G401.6 (cell line): ENCODE data around the gene MAST1.
"Not testable (repeated sequence)": the region's sequence is repeated elsewhere in the genome, so short reads cannot be mapped to it uniquely, and the experiment has no call there.

Experiments used
- FAIRE-seq: peaks from 2 replicates; lab custom pipeline; 2012; peaks lifted over from hg19 to GRCh38; lab: Jason Lieb, UNC

The MAST1 gene

DNA sequence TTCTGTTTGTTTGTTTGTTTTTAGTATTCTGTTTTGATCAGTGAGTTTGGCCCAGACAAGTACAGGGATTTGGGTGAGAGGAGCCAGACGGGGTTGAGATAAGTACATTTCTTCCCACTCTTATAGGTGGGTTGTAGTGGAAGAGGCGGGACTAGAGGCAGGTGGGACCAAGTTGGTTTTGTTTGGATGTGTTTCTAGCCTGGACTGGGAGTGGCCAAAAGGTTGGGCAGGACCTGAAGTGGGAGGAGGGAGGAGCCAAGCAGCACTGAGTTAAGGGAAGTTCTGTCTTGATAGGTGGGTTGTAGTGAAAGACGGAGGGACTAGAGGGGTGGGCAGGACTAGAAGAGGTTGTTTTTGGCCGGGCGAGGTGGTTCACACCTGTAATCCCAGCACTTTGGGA lies 33.9 kb downstream of the MAST1 start:
- FAIRE-seq: no peak

DNA sequence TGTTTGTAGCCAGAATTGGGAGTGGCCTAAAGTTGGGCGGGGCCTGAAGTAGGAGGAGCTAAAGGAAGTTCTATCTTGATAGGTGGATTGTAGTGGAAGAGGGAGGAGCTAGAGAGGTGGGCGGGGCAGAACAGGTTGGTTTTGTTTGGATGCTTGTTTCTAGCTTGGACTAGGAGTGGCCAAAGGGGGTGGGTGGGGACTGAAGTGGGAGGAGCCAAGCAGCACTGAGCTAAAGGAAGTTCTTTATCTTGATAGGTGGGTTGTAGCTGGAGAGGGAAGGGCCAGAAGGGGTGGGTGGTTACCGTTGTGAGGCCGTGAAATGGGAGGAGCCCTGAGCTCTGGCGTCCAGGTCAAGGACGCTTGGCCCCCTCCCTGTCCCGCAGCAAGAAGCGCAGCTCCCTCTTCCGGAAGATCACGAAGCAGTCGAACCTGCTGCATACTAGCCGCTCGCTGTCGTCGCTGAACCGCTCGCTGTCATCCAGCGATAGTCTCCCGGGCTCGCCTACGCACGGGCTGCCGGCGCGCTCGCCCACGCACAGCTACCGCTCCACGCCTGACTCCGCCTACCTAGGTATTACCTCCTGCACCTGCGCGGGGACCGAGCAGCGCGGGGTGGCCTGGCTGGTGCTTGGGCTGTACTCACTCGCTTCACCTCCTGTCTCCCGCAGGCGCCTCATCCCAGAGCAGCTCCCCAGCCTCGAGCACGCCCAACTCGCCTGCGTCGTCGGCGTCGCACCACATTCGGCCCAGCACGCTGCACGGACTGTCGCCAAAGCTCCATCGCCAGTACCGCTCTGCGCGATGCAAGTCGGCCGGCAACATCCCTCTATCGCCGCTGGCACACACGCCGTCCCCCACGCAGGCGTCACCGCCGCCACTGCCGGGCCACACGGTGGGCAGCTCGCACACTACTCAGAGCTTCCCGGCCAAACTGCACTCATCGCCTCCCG lies 34.9 kb downstream of the MAST1 start:
- no peak for FAIRE-seq

DNA sequence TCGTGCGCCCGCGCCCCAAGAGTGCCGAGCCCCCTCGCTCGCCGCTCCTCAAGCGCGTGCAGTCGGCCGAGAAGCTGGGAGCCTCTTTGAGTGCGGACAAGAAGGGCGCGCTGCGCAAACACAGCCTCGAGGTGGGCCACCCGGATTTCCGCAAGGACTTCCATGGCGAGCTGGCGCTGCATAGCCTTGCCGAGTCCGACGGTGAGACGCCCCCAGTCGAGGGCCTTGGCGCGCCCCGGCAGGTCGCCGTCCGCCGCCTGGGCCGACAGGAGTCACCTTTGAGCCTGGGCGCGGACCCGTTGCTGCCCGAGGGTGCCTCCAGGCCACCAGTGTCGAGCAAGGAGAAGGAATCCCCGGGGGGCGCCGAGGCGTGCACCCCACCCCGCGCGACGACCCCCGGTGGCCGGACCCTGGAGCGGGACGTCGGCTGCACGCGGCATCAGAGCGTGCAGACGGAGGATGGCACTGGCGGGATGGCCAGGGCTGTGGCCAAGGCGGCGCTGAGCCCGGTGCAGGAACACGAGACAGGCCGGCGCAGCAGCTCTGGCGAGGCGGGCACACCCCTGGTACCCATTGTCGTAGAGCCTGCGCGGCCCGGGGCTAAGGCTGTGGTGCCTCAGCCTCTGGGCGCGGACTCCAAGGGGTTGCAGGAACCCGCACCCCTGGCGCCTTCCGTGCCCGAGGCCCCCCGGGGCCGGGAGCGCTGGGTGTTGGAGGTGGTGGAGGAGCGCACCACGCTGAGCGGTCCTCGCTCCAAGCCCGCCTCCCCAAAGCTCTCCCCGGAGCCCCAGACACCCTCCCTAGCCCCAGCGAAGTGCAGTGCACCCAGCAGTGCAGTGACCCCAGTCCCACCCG lies 35.8 kb downstream of the MAST1 start:
- FAIRE-seq: no peak

DNA sequence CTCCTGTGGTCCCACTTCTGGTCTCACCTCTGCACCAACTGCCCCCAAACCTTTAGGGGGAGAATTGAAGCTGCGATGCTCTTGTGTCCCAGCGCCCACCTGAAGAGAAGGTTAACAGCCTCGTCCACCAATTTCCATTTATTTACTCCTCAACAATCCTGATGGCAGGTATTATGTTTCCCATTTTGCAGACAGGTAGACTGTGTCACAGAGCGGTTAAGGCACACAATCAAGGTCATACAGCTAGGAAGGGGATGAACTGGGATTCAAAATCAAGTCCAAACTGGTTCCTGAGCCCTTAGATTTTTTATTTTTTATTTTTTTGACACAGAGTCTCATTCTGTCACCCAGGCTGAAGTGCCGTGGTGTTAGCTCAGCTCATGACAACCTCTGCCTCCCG lies 36.8 kb downstream of the MAST1 start:
- no peak for FAIRE-seq

DNA sequence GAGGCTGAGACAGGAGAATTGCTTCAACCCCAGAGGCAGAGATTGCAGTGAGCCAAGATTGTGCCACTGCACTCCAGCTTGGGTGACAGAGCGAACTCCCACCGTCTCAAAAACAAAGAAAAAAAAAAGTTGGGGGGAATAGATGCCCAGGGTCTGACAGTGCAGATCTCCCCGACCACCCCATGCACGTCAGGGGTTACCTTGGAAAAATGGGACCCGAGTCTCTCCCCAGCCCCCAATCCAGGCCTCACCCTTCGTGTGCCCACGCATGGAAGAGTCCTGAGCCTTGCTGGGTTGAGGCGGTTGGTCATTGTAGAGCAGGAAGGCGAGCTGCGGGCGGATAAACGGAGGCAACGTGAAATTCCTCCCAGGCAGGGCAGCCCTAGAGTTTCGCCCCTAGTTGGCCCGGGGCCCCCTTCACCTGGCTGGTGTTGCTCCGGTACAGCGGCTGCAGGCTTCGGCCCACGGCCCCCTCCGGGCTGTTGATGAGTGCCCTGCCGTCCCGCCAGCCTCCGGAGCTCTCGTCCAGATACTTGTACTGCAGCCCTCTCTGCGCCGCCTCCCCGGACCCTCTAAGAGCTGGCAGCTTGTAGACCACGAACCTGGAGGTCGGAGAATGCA lies 42.3 kb downstream of the MAST1 start:
- FAIRE-seq: no peak

DNA sequence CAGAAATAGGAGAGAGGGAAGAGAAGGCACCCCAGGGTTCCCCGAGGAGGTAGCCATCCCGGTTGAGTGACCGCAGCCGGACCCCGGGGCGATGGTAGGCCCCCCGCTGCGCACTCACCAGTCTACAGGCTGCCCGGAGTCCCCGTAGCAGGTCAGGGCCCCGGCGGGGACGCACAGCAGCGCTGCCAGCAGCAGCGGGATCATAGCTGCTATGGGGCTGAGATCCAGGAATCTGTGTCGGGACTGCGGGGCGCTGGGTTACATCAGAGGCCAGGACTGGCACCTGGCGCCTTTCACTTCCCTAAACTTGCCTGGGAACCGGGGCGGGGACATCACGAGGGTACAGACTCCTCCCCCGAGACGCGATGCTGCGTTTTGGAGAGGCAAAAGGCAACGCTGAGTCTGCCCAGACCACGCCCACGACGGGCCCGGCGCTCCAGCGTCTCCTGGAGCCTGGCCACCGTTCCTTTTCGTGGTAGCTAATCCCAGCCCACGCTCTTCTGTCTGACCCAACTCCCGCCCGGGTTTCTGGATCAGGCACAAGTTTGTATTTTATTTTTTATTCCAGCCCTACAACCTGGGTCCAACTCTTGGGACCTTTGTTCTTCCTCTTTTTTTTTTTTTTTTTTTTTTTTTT lies 43.0 kb downstream of the MAST1 start, which contains the start of gene DNASE2:
Gene DNASE2 (minus strand): TSS at position 278 of the 637 bp plus-strand sequence. CDS start 74 bp downstream, at position 204.
- peak; percentile 96 for FAIRE-seq

DNA sequence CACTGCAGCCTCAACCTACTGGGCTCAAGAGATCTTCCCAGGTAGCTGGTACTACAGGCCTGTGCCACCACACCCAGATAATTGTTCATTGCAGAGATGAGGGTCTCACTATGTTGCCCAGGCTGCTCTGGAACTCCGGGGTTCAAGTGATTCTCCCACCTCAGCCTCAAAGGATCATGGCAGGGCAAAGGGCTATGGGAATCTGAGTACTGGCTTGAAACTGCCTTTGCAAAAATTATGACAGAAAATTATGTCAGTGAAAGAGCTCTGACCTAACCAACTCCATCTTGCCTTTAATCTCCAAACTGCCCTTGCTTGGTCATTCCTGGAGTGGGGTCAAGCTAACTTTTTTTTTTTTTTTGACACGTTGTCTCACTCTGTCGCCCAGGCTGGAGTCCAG lies 44.3 kb downstream of the MAST1 start:
- no peak for FAIRE-seq

DNA sequence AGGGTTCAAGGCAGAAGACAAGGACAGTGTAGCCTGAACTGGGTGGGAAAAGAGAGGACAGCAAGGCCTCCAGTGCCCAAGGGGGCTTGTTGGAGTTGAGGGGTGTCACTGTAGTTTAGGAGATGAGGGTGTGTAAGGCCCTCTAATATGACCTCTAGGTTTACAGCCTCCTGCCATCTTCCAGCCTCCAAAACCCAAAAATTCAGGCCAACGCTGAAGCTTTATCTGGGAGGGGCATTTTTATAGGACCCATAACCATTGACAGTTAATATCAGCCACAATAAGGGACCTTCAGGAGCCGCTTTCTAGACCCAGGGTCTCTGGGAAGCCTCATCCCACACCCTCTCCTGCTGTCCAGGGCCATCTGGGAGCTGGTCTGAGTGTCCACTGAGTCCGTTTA lies 45.9 kb downstream of the MAST1 start:
- no peak for FAIRE-seq

DNA sequence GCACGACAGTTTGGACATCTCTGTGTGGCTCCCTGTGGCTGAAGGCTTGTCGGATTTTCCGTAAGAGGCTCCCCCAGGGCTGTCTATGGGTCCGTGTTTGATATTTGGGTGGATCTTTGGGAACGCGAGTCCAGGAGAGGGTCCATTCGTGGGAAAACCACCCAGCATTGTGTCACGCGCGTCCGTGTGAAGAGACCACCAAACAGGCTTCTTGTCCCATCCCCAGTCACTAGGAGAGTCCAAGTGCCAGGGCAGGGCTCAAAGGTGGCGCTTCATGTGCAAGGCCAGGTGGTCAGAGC lies 46.3 kb downstream of the MAST1 start:
- FAIRE-seq: no peak

DNA sequence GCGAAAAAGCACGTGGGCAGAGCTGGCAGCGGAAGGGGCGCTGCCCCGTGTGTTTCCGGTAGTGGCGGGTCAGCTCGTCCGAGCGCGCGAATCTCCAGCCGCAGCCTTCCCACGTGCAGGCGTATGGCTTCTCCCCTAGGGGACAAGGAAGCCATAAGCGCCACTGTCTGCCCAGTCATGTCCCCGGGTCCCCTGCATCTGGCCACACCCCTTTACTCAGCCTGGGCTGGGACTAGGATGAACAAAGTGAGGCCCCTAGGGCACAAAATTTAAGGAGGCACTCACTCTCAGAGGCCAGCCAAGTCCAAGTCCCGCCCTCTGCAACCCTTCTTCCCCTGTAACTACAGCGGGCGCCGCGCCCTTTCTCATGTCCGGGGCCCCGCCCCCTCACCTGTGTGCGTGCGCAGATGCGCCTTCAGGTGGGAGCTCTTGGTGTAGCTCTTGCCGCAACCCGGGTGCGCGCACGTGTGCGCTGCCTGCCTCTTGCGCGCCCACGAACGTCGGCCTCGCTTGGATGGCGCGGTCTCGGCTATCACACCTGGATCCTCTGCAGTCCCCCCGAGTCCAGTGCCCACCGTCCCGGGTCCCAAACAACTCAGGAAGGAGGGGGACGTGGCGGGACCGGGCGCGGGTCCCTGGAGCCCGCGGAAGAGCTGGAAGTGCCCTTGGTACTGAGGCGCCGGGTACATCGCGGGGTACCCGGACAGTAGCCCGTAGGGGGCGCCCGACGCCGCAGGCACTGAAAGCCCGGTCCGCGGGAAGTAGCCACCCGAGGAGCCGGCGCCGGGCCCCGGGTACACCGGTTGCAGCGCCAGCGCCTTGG lies 46.8 kb downstream of the MAST1 start:
- no peak for FAIRE-seq

DNA sequence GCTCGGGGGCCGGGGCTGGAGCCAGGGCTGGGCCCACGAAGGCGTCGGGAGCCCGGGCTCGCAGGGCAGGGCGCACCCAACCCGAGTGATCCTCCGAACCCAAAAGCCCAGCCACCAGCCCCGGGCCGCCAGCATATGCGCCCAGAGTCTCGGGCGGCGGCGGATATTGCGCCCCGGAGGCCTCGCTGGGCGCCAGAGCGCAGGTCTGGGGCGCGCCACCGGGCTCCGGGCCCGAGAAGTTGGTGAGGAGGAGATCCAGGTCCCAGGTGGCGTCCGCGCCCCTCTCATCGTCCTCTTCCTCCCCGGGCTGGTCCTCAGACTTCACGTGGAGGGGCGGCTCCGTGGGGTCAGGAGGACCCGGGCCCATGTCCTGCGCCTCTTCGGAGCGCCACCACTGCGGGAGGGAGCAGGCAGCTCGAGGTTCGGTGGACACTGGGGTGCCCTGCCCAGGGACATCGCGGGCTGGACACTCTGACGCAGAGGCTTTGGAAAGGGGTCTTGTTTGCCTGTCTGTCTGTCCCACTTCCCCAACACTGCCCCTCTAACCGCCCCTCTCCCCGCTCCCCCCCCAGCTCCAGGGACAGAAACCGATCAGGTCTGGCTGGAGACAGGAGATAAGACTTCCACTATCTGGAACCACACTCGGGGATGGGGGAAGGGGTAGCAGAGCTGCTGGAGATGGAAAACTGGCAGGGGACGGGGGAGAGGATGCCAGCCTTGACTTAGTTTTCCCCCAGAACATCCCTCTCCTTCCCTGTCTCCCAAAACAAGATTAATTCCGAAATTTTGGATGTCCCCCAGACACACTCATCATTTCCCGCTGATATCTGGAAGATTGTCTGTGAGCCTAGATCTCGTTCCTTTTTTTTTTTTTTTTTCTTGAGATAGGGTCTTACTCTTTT lies 47.7 kb downstream of the MAST1 start:
- FAIRE-seq: no peak

DNA sequence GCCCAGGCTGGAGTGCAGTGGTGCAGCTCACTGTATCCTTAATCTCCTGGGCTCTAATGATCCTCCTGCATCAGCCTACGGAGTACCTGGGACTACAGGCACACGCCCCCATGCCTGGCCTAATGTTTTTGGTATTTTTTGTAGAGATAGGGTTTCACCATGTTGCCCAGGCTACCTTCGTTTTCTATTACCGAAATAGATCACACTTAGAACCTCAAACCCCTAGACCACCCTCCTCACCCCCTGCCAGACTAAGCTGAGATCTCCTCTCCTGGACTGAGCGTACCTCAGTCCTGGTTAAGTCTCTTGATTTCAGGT lies 48.3 kb downstream of the MAST1 start:
- FAIRE-seq: no peak

DNA sequence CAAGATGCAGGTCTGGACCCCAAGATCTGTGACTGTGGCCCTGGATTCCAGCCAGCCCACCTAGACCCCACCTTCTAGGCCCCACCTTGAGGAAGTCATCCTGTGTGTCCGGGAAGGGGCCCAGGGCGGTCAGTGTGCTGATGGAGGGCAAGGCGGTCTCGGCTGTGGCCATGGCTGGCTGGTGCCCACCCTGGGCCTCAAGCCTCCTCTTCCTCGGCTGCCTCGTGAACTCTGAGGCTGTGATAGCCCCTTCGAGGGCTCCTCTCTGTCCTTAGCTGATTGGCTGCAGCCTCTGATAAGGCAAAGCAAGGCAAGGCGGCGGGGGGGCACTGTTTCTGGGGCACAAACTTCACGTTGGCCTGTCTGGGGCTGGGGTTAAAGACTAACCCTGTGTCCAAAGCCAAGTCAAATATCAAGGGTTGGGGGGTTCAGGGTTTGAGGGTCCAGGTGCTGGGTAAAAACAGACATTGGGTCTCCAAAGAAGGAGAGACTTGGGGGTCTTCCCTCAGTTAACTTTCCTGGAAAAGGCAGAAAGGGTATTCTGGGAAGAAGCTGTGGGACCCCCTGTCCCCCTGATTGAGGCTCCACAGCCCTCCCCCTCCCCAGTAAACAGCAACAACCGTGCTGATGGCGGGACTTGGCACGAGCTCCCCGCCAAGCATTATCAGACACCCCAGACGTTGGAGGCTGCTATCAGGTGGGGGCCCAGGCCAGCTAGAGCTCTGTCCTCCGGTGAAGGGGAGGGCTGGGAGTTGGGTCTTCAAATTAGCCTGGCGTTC lies 48.8 kb downstream of the MAST1 start, which contains the start of gene KLF1:
Gene KLF1 (minus strand): TSS at position 233 of the 779 bp plus-strand sequence. CDS start 61 bp downstream, at position 172.
- FAIRE-seq: no peak

DNA sequence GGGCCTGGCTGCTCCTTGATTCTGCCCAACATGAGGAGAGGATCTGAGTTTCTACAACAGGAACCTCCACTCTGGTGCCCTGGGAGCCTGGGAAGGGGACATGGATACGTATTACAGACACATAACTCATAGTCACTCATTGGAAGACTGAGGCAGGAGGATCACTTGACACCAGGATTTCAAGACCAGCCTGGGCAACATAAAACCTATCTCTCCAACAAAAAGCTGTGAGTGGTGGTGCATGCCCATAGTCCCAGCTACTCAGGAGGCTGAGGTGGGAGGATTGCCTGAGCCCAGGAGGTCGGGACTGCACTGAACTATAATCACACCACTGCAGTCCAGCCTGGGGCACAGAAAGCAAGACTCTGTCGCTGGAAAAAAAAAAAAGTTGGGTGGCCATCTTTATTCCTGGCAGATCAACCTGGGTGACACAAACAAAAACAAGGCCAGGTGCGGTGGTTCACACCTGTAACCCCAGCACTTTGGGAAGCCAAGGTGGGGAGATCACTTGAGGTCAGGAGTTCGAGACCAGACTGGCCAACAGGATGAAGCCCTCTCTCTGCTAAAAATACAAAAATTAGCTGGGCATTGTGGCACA lies 49.8 kb downstream of the MAST1 start:
- FAIRE-seq: no peak

DNA sequence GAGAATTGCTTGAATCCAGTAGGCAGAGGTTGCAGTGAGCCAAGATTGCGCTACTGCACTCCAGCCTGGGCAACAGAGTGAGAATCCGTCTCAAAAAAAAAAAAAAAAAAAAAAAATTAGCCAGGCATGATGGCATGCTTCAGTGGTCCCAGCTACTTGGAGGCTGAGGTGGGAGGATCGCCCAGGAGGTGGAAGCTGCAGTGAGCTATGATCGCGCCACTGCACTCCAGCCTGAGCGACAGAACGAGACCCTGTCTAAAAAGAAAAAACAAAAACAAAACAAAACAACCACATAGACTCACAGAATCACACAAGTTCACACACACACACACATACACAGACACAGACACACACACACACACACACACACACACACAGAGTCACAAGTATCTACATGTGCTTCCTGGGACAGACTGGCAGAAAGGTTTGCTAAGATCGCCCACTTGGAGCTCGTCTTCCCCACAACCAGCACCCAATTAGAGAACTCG lies 52.0 kb downstream of the MAST1 start:
- not testable (repeated sequence) for FAIRE-seq

DNA sequence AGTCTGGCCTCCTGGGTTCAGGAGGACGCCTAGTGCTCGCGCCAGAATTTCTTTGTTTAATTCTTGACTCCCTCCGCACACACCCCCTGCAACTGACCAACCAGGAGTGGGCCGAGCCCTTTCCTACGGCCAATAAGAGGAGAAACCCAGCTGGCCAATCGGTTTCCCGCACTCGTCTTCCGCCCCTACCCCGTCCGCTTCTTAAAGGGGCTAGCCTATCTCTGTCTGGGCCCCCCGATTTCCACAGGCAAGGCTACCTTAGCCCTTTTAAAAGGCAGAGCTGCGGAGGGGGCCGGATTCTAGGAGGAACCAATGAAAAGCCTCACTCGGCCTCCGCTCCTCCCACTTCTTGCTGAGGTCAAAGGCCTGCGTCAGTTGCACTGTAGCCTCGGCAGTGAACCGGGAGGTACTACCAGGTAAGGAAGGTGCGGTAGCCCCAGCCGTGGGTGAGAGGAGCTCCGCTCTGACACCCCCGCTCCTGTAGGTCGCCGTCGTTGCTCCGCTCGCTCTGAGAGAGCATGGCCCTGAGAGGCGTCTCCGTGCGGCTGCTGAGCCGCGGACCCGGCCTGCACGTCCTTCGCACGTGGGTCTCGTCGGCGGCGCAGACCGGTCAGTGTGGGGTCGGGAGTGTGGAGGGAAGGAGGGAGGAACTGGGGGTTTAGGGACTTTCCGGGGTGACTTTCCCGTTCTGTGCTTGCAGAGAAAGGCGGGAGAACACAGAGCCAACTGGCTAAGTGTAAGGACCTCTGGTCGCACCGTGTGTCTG lies 52.7 kb downstream of the MAST1 start, which contains the start of gene GCDH:
Gene GCDH (plus strand): TSS at position 374 of the 766 bp plus-strand sequence. CDS start 145 bp downstream, at position 519.
- peak; percentile 99 for FAIRE-seq

DNA sequence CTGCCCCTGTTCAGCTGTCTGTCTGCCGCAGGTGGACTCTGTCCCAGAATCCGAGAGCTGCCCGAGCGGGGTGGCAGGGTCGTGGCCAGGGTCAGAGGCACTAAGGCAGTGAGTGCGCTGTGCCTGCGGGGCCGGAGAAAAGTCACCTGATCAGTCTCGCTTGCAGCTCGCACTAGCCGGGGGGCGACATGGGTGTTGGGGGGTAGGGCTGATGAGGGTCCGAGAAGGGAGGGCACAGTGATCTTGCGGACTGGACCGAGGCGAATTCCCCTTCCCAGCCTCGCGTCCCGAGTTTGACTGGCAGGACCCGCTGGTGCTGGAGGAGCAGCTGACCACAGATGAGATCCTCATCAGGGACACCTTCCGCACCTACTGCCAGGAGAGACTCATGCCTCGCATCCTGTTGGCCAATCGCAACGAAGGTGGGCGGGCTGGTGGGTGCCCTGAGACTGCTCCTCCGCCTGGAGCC lies 53.3 kb downstream of the MAST1 start:
- FAIRE-seq: no peak

DNA sequence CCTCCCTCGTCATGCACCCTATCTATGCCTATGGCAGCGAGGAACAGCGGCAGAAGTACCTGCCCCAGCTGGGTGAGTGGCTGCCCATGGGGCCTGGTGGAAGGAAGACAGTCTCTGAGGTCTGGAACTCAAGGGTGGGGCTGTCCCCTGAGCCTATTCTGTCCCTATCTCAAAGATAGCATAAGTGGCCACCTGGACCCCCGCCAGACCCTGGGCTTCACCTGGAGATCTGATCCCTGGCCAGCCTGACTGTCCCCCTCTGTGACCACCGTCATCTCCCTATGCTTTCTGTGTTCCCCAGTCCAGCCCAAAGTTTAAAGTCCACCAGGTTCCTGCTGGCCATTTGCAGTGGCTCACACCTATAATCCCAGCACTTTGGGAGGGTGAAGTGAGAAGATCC lies 55.3 kb downstream of the MAST1 start:
- no peak for FAIRE-seq
